ENCODE measurements around the gene TRIM38.
A peak's percentile ranks its signal among the peaks of the same experiment; 100 is the strongest.

TRIM38 gene

DNA sequence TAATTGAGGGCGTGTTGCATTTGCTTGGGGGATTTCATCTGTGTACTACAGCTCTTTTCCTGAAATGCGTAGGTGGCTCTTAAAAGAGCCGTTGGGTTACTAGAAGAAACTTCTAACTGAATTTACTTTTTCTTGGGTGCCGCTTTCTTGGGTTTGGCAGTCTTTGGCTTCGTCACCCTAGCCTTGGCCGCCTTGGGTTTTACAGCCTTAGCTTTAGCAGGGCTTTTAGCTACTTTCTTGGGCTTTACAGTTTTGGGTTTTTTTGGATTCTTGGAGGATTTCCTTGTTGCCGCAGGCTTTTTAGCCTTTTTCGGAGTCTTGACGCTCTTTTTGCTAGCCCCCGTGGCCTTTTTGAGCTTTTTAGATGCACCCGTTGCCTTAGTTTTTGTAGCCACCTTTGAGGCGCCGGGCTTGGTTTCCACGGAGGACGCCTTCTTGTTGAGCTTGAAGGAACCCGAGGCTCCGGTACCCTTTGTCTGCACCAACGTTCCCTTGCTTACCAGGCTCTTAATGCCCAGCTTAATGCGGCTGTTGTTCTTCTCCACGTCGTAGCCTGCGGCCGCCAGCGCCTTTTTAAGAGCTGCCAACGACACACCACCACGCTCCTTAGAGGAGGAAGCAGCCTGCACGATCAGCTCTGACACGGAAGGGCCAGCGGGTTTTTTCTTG is 54.5 kb downstream of the TRIM38 start:
- no peaks in the 10 kb centered on the region for H3K27me3 ChIP-seq (ENCODE audit: control insufficient read depth in 5 of 5, insufficient read depth in 4 of 5, low read length in 5 of 5)
- H3K36me3 ChIP-seq (ENCODE audit: control insufficient read depth in 5 of 5, insufficient read depth in 5 of 5, low read length in 5 of 5) = no peaks in the 10 kb centered on the region
- H3K9me3 ChIP-seq (ENCODE audit: control insufficient read depth in 5 of 5, low read length in 5 of 5) = no peaks in the 10 kb centered on the region
- peak overlapping the region; percentile 56 to 77 (median 63) for H3K4me3 ChIP-seq (ENCODE audit: low read depth in 1 of 5, low read length in 5 of 5)
- H3K9ac ChIP-seq (ENCODE audit: low read length in 5 of 5) = peak overlapping the region in 3 of 5 donors; percentile 7 to 68 (median 40)
- H3K4me1 ChIP-seq (ENCODE audit: control insufficient read depth in 5 of 5, insufficient read depth in 5 of 5, low read length in 5 of 5) = peaks cover 0 to 47% (median 36%) of the 10 kb centered on the region in 5 donors
- H3K27ac ChIP-seq (ENCODE audit: low read depth, low read length) = no peak overlapping the region

DNA sequence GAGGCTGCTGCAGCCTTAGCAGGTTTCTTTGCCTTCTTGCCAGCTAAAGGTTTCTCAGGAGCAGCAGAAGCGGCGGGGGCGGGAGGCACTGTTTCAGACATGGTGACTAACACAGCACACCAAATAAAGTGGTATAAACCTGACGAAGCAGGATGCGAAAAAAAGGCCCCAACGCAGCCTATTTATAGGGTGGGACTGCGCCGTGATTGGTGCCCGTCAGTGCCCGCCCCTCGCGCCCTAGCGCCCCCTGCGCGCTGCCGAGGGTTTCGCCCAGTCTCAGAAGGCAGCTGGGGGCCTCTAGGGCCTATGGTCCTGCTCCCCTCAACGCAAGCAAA is 55.0 kb downstream of the TRIM38 start:
- Histone ChIP-seq H3K36me3 (ENCODE audit: control insufficient read depth in 5 of 5, insufficient read depth in 5 of 5, low read length in 5 of 5) (no peaks in the 10 kb centered on the region), H3K27ac (ENCODE audit: low read depth, low read length) (no peak overlapping the region), H3K27me3 (ENCODE audit: control insufficient read depth in 5 of 5, insufficient read depth in 4 of 5, low read length in 5 of 5) (no peaks in the 10 kb centered on the region), H3K9ac (ENCODE audit: low read length in 5 of 5) (peak overlapping the region in 3 of 5 donors; percentile 7 to 68 (median 18)), H3K4me3 (ENCODE audit: low read depth in 1 of 5, low read length in 5 of 5) (peak overlapping the region; percentile 56 to 77 (median 63)), H3K9me3 (ENCODE audit: control insufficient read depth in 5 of 5, low read length in 5 of 5) (no peaks in the 10 kb centered on the region), H3K4me1 (ENCODE audit: control insufficient read depth in 5 of 5, insufficient read depth in 5 of 5, low read length in 5 of 5) (peaks cover 0 to 47% (median 36%) of the 10 kb centered on the region in 5 donors)

- H3K27me3 ChIP-seq (ENCODE audit: control insufficient read depth in 5 of 5, insufficient read depth in 4 of 5, low read length in 5 of 5) = no peaks in the 10 kb centered on the region
- no peaks in the 10 kb centered on the region for H3K9me3 ChIP-seq (ENCODE audit: control insufficient read depth in 5 of 5, low read length in 5 of 5)
- peaks cover 0 to 47% (median 36%) of the 10 kb centered on the region in 5 donors for H3K4me1 ChIP-seq (ENCODE audit: control insufficient read depth in 5 of 5, insufficient read depth in 5 of 5, low read length in 5 of 5)
- H3K4me3 ChIP-seq (ENCODE audit: low read depth in 1 of 5, low read length in 5 of 5) = no peak overlapping the region
- no peak overlapping the region for H3K9ac ChIP-seq (ENCODE audit: low read length in 5 of 5)
- no peak overlapping the region for H3K27ac ChIP-seq (ENCODE audit: low read depth, low read length)
- no peaks in the 10 kb centered on the region for H3K36me3 ChIP-seq (ENCODE audit: control insufficient read depth in 5 of 5, insufficient read depth in 5 of 5, low read length in 5 of 5)
These were observed 56.7 kb downstream of the TRIM38 start for GRCh38 chr6:26019261-26019830.

DNA sequence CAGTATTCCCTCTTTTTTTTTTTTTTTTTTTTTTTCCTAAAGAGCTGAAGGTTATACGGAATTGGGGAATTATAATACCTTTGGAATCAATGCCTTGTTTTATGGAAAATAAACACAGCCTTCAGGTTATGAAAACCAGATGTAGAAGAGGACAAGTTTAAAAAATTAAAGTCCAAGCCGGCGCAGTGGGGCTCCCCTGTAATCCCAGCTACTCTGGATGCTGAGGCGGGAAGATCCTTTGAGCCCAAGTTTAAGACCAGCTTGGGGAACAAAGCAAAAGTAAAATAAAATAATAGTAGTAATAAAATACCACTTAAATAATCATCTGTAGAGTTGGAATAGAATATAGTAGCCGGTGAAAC is 57.3 kb downstream of the TRIM38 start:
- Histone ChIP-seq H3K9ac (ENCODE audit: low read length in 5 of 5) (peak overlapping the region in 1 of 5 donors; percentile 84), H3K4me1 (ENCODE audit: control insufficient read depth in 5 of 5, insufficient read depth in 5 of 5, low read length in 5 of 5) (peaks cover 0 to 47% (median 36%) of the 10 kb centered on the region in 5 donors), H3K36me3 (ENCODE audit: control insufficient read depth in 5 of 5, insufficient read depth in 5 of 5, low read length in 5 of 5) (no peaks in the 10 kb centered on the region), H3K27me3 (ENCODE audit: control insufficient read depth in 5 of 5, insufficient read depth in 4 of 5, low read length in 5 of 5) (no peaks in the 10 kb centered on the region), H3K4me3 (ENCODE audit: low read depth in 1 of 5, low read length in 5 of 5) (peak overlapping the region; percentile 73 to 93 (median 84)), H3K9me3 (ENCODE audit: control insufficient read depth in 5 of 5, low read length in 5 of 5) (no peaks in the 10 kb centered on the region), H3K27ac (ENCODE audit: low read depth, low read length) (no peak overlapping the region)

- Histone ChIP-seq H3K9ac (ENCODE audit: low read length in 5 of 5) (peak overlapping the region in 4 of 5 donors; percentile 62 to 85 (median 74)), H3K9me3 (ENCODE audit: control insufficient read depth in 5 of 5, low read length in 5 of 5) (no peaks in the 10 kb centered on the region), H3K27me3 (ENCODE audit: control insufficient read depth in 5 of 5, insufficient read depth in 4 of 5, low read length in 5 of 5) (no peaks in the 10 kb centered on the region), H3K4me3 (ENCODE audit: low read depth in 1 of 5, low read length in 5 of 5) (peak overlapping the region; percentile 73 to 93 (median 84)), H3K27ac (ENCODE audit: low read depth, low read length) (peak overlapping the region; percentile 96), H3K36me3 (ENCODE audit: control insufficient read depth in 5 of 5, insufficient read depth in 5 of 5, low read length in 5 of 5) (no peaks in the 10 kb centered on the region), H3K4me1 (ENCODE audit: control insufficient read depth in 5 of 5, insufficient read depth in 5 of 5, low read length in 5 of 5) (peaks cover 0 to 50% (median 36%) of the 10 kb centered on the region in 5 donors)
These were observed 57.9 kb downstream of the TRIM38 start for GRCh38 chr6:26020329-26021000.

GRCh38 chr6:26021001-26021349 is 58.4 kb downstream of the TRIM38 start:
- Histone ChIP-seq H3K27me3 (ENCODE audit: control insufficient read depth in 5 of 5, insufficient read depth in 4 of 5, low read length in 5 of 5) (no peaks in the 10 kb centered on the region), H3K9me3 (ENCODE audit: control insufficient read depth in 5 of 5, low read length in 5 of 5) (no peaks in the 10 kb centered on the region), H3K9ac (ENCODE audit: low read length in 5 of 5) (peak overlapping the region; percentile 22 to 85 (median 65)), H3K4me3 (ENCODE audit: low read depth in 1 of 5, low read length in 5 of 5) (peak overlapping the region; percentile 73 to 93 (median 84)), H3K4me1 (ENCODE audit: control insufficient read depth in 5 of 5, insufficient read depth in 5 of 5, low read length in 5 of 5) (peaks cover 0 to 53% (median 41%) of the 10 kb centered on the region in 5 donors), H3K27ac (ENCODE audit: low read depth, low read length) (peak overlapping the region; percentile 96), H3K36me3 (ENCODE audit: control insufficient read depth in 5 of 5, insufficient read depth in 5 of 5, low read length in 5 of 5) (no peaks in the 10 kb centered on the region)

- H3K27ac ChIP-seq (ENCODE audit: low read depth, low read length) = peak overlapping the region; percentile 96
- peak overlapping the region; percentile 48 to 85 (median 82) for H3K9ac ChIP-seq (ENCODE audit: low read length in 5 of 5)
- H3K4me3 ChIP-seq (ENCODE audit: low read depth in 1 of 5, low read length in 5 of 5) = peak overlapping the region; percentile 73 to 93 (median 84)
- H3K27me3 ChIP-seq (ENCODE audit: control insufficient read depth in 5 of 5, insufficient read depth in 4 of 5, low read length in 5 of 5) = no peaks in the 10 kb centered on the region
- H3K4me1 ChIP-seq (ENCODE audit: control insufficient read depth in 5 of 5, insufficient read depth in 5 of 5, low read length in 5 of 5) = peaks cover 0 to 53% (median 42%) of the 10 kb centered on the region in 5 donors
- no peaks in the 10 kb centered on the region for H3K9me3 ChIP-seq (ENCODE audit: control insufficient read depth in 5 of 5, low read length in 5 of 5)
- no peaks in the 10 kb centered on the region for H3K36me3 ChIP-seq (ENCODE audit: control insufficient read depth in 5 of 5, insufficient read depth in 5 of 5, low read length in 5 of 5)
These were observed 58.9 kb downstream of the TRIM38 start for GRCh38 chr6:26021350-26022131.

- Histone ChIP-seq H3K4me3 (ENCODE audit: low read depth in 1 of 5, low read length in 5 of 5) (peak overlapping the region; percentile 61 to 93 (median 81)), H3K27me3 (ENCODE audit: control insufficient read depth in 5 of 5, insufficient read depth in 4 of 5, low read length in 5 of 5) (no peaks in the 10 kb centered on the region), H3K9ac (ENCODE audit: low read length in 5 of 5) (peak overlapping the region in 4 of 5 donors; percentile 69 to 85 (median 83)), H3K9me3 (ENCODE audit: control insufficient read depth in 5 of 5, low read length in 5 of 5) (no peaks in the 10 kb centered on the region), H3K4me1 (ENCODE audit: control insufficient read depth in 5 of 5, insufficient read depth in 5 of 5, low read length in 5 of 5) (peaks cover 0 to 50% (median 42%) of the 10 kb centered on the region in 5 donors), H3K36me3 (ENCODE audit: control insufficient read depth in 5 of 5, insufficient read depth in 5 of 5, low read length in 5 of 5) (no peaks in the 10 kb centered on the region), H3K27ac (ENCODE audit: low read depth, low read length) (peak overlapping the region; percentile 96)
These were observed 59.5 kb downstream of the TRIM38 start for GRCh38 chr6:26022132-26022472.

- no peaks in the 10 kb centered on the region for H3K9me3 ChIP-seq (ENCODE audit: control insufficient read depth in 5 of 5, low read length in 5 of 5)
- no peaks in the 10 kb centered on the region for H3K36me3 ChIP-seq (ENCODE audit: control insufficient read depth in 5 of 5, insufficient read depth in 5 of 5, low read length in 5 of 5)
- no peak overlapping the region for H3K4me3 ChIP-seq (ENCODE audit: low read depth in 1 of 5, low read length in 5 of 5)
- no peak overlapping the region for H3K9ac ChIP-seq (ENCODE audit: low read length in 5 of 5)
- no peaks in the 10 kb centered on the region for H3K27me3 ChIP-seq (ENCODE audit: control insufficient read depth in 5 of 5, insufficient read depth in 4 of 5, low read length in 5 of 5)
- peaks cover 0 to 48% (median 41%) of the 10 kb centered on the region in 5 donors for H3K4me1 ChIP-seq (ENCODE audit: control insufficient read depth in 5 of 5, insufficient read depth in 5 of 5, low read length in 5 of 5)
- no peak overlapping the region for H3K27ac ChIP-seq (ENCODE audit: low read depth, low read length)
These were observed 60.1 kb downstream of the TRIM38 start for GRCh38 chr6:26022737-26023136.
